BJ (cell line): ENCODE results near the gene TIMM23. TPM values are rescaled to one million over a fixed set of nuclear protein-coding genes. Genes with fewer than 3 reads are reported as not detected.
"Not testable (repeated sequence)": the region's sequence is repeated elsewhere in the genome, so short reads cannot be mapped to it uniquely, and the experiment has no call there.

ENCODE experiments used
- CTCF ChIA-PET: fragments of 350-600 bp; formaldehyde crosslinking; extraction: SDS; loops from one replicate; lab custom pipeline; 2021; ENCODE audit warnings: antibody characterized with exemption, inconsistent platforms; lab: Yijun Ruan, JAX
- POLR2A ChIA-PET: fragments of 300-600 bp; sonication (Branson Sonifier 250); formaldehyde crosslinking; extraction: SDS; loops from one replicate; lab custom pipeline; 2021; ENCODE audit warnings: antibody characterized with exemption; lab: Charles Lee
- DNase-seq: peaks from one replicate; pipeline ENCODE4 v3.0.0-alpha.2; 2011; ENCODE audit warnings: low read depth
- H3K27me3 ChIP-seq: 2 replicates; pipeline ENCODE4 v1.6.0; 2011; ENCODE audit warnings: low read length; ENCODE audit not compliant: control insufficient read depth, insufficient read depth
- H3K36me3 ChIP-seq: 2 replicates; pipeline ENCODE4 v1.5.1; 2011; ENCODE audit warnings: low read length; ENCODE audit not compliant: control insufficient read depth, insufficient read depth
- H3K4me3 ChIP-seq: 2 replicates; pipeline ENCODE4 v1.5.1; 2011; ENCODE audit warnings: low read depth, mild to moderate bottlenecking, control low read depth, low read length
- polyA minus RNA-seq: library from RNA; depleted of rRNA, polyadenylated mRNA; stranded (reverse); fragments of >200 nt; gene quantifications from 2 replicates; pipeline ENCODE4 v1.2.3, GENCODE V29; 2011; rRNA and poly(A)+ RNA removed
- polyA plus RNA-seq: library from polyadenylated mRNA; depleted of rRNA; stranded (reverse); fragments of >200 nt; gene quantifications from 2 replicates; pipeline ENCODE4 v1.2.3, GENCODE V29; 2011; rRNA removed

The TIMM23 gene, protein sequence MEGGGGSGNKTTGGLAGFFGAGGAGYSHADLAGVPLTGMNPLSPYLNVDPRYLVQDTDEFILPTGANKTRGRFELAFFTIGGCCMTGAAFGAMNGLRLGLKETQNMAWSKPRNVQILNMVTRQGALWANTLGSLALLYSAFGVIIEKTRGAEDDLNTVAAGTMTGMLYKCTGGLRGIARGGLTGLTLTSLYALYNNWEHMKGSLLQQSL
- 52.5 and 107 TPM in 2 replicates for polyA plus RNA-seq
- 37.9 and 39.8 TPM in 2 replicates for polyA minus RNA-seq

DNA sequence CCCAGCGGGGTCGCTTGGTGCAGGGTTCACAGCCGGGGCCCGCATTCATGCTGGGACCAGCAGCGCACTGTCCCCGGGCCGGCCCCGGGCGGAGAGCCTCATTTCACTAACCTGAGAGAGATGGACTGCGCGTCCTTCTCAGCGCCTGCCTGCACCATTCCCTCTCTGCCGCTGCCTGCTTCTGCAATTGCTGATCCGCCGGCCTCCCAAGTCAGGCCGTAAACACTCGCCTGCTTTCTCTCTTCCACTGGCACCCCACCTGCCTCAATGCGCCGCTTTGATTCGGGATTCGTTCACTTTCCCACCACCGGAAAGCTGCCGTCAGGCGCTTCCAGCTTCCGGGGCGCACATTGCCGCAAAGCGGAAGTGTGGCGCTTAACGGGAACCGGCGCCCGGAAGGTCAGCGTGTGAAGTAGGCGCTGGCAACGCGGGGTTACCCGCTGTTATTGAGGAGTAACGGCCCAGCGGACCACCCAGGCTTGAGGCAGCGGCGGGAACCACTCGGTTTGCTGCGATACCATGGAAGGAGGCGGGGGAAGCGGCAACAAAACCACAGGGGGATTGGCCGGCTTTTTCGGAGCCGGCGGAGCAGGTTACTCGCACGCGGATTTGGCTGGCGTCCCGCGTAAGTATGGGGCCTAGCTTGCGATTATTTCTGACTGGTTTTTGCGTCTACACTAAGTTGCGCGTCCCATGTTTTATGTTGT is at the start of gene TIMM23:
Gene TIMM23 (plus strand): TSS at position 384 of the 707 bp plus-strand sequence. CDS start 136 bp downstream, at position 520.
- H3K4me3 ChIP-seq: peak within 1 kb of the TSS; percentile 71
- DNase-seq, H3K36me3 ChIP-seq, CTCF ChIA-PET, POLR2A ChIA-PET, H3K27me3 ChIP-seq: not testable (repeated sequence)

GRCh38 chr10:45926790-45927189 is 45.5 kb upstream of the TIMM23 start:
- DNase-seq, H3K36me3 ChIP-seq, H3K27me3 ChIP-seq, CTCF ChIA-PET, H3K4me3 ChIP-seq, POLR2A ChIA-PET: not testable (repeated sequence)

DNA sequence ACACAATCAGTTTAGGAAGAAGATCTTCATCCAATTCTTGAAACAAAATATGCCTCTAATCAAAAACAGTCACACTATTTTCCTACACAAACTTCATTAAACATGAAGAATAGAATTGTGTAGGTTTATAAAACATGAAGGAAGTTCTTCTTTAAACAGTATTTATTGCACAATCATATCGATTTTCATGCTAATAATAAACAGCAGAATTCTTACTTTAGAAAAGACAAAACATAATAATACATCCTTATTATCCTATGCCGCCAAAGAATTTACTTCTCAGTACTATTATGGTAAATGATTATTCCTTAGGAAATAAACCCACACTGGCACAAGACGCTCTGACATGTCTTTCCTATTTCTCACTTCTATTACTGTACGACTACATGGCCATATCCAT is 41.0 kb upstream of the TIMM23 start:
- CTCF ChIA-PET, H3K27me3 ChIP-seq, H3K36me3 ChIP-seq, H3K4me3 ChIP-seq, POLR2A ChIA-PET, DNase-seq: not testable (repeated sequence)

DNA sequence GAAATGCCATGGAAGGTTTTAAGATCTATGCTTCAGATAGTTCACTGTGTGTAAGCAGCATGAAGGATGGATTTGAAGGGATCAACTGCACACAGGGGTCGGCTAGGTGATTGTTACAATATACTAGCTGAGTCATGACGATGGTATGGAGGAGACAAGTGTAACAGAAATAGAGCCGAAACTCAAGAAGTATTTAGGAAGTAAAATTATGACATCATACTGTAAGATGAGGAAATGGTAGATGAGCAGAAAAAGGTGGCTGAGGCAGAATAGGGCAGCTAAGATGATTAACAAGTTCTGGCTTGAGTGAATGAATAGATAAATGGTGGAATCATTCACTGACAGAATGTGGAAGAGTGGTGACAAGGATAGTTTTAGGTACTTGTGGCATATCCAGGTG is 37.5 kb upstream of the TIMM23 start:
- DNase-seq, CTCF ChIA-PET, POLR2A ChIA-PET, H3K4me3 ChIP-seq, H3K36me3 ChIP-seq, H3K27me3 ChIP-seq: not testable (repeated sequence)

DNA sequence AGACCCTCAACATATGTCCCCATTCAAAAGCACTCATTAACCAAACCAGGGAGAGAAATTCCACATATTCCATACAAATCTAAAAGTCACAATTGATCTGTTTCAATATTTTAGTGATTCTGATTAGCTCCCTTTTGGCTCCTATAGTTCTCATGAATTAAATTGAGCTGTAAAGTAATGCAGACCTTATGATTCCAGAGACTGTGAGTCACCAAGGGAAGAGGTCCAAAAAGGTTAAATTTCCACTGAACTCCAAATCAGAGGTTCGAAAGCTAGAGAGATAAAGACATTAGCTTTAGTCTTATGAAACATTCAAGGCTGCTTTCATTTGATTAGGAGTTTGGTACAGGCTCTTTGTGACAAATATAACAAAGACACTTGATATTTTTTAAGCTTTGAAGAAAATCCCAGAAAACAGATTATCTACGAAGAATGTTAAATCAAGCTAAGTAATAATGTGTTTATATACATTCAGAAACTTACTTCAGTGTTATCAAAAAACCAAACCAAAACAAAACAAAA is 33.1 kb upstream of the TIMM23 start:
- POLR2A ChIA-PET, DNase-seq, H3K4me3 ChIP-seq, H3K36me3 ChIP-seq, H3K27me3 ChIP-seq, CTCF ChIA-PET: not testable (repeated sequence)

DNA sequence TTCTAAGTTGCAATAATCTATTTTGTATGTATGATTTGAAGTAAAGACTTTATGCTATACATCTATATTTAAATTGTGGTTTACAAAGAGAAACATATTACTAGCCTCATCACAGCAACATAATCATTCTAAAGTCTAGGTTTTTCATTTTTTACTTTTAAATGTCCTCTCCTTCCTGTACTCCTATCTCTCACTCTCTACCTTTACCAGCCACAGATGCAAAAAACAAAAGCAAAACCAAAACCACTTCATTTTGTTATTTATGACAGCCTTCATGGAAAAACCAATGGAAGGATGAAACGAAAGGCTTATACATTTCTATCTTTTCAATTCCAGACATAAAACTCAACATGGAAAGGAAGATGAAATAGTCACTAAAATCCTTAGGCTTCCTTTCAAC is 31.1 kb upstream of the TIMM23 start:
- H3K4me3 ChIP-seq, H3K27me3 ChIP-seq, H3K36me3 ChIP-seq, POLR2A ChIA-PET, CTCF ChIA-PET, DNase-seq: not testable (repeated sequence)

DNA sequence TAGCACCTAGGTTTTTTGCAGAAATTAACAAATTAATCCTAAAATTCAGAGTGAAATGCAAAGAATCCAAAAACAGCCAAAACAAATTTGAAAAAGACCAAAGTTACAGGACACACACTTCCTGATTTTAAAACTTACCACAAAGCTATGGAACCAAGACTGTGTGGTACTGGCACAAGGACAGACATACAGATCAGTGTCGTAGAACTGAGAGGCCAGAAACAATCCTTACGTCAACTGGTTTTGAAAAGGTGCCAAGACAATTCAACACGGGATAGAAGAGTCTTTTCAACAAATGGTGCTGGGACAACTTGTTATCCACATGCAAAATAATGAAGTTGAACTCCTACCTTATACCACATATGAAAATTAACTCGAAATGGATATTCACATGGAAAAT is 26.8 kb upstream of the TIMM23 start:
- H3K4me3 ChIP-seq, POLR2A ChIA-PET, DNase-seq, CTCF ChIA-PET, H3K27me3 ChIP-seq, H3K36me3 ChIP-seq: not testable (repeated sequence)

- H3K36me3 ChIP-seq, CTCF ChIA-PET, POLR2A ChIA-PET, H3K4me3 ChIP-seq, DNase-seq, H3K27me3 ChIP-seq: not testable (repeated sequence)
Observed at GRCh38 chr10:45947363-45947762, 24.9 kb upstream of the TIMM23 start.

- POLR2A ChIA-PET: not testable (repeated sequence)
- CTCF ChIA-PET: interaction anchor here (0.6 kb wide), 1 partner anchor 374 kb away, joined by 5 read pairs; no protein-coding TSS in a partner anchor
Observed at GRCh38 chr10:45948801-45949200, 23.5 kb upstream of the TIMM23 start.

DNA sequence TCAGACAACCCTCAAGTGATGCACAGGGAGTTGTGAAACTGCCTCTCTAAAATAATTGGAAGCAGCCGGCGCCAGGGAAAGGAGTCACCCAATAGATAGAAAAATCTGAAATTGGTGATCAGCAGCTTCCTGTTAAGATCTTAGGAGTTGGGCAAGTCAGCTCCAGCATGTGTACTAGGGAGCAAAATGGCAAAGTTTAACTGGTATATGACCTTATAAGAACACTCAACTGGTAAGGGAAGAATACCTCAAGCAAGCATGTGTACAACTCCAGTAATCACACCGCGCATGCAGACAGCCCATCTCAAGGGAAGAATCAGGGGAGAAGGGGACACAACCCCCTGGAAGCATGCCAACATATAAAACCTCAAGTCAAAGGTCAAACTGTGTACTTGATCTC is 17.9 kb upstream of the TIMM23 start:
- H3K27me3 ChIP-seq, H3K4me3 ChIP-seq, CTCF ChIA-PET, DNase-seq, H3K36me3 ChIP-seq, POLR2A ChIA-PET: not testable (repeated sequence)

More at GRCh38 chr10:45948801-45949200, 23.5 kb upstream of the TIMM23 start:
- H3K36me3 ChIP-seq, DNase-seq, H3K27me3 ChIP-seq, H3K4me3 ChIP-seq: not testable (repeated sequence)

DNA sequence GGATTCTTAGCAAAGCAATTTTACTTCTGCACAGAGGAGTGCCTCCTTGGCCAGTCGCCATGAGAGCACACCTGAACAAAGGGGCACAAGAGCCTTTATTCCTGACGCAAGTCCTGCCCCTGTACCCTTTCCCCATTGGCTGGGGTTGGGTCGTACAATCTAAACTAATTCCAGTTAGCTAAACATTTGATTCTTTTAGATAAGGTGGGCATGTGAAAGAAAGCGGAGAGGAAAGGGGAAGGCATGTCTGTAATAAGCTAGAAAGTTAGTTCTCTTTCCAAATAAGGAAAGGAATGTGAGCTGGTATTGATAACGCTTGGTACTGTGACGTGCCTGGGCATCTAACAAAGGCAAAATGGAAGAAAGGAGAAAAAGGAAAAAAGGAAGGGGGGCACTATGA is 15.7 kb upstream of the TIMM23 start:
- DNase-seq, H3K4me3 ChIP-seq, H3K36me3 ChIP-seq, CTCF ChIA-PET, POLR2A ChIA-PET, H3K27me3 ChIP-seq: not testable (repeated sequence)

GRCh38 chr10:45957928-45958327 is 14.4 kb upstream of the TIMM23 start:
- H3K36me3 ChIP-seq, DNase-seq, H3K27me3 ChIP-seq, H3K4me3 ChIP-seq, CTCF ChIA-PET, POLR2A ChIA-PET: not testable (repeated sequence)
